HG03469 (cell line): ENCODE results near the gene LONRF3.
A peak's percentile ranks its signal among the peaks of the same experiment; 100 is the strongest.
"Not testable (repeated sequence)": the region's sequence is repeated elsewhere in the genome, so short reads cannot be mapped to it uniquely, and the experiment has no call there.

Source experiments
- ATAC-seq: cut with Tn5 transposase; IDR thresholded peaks from one replicate; pipeline ENCODE4 v1.9.1; 2021; ENCODE audit warnings: mild to moderate bottlenecking, moderate library complexity, moderate number of reproducible peaks; ENCODE audit not compliant: unreplicated experiment

The LONRF3 gene

GRCh38 chrX:118983513-118983912 lies 9.1 kb downstream of the LONRF3 start:
- ATAC-seq = no peak

GRCh38 chrX:118988911-118989310 lies 14.5 kb downstream of the LONRF3 start:
- no peak for ATAC-seq

GRCh38 chrX:118989886-118990285 lies 15.5 kb downstream of the LONRF3 start:
- no peak for ATAC-seq

DNA sequence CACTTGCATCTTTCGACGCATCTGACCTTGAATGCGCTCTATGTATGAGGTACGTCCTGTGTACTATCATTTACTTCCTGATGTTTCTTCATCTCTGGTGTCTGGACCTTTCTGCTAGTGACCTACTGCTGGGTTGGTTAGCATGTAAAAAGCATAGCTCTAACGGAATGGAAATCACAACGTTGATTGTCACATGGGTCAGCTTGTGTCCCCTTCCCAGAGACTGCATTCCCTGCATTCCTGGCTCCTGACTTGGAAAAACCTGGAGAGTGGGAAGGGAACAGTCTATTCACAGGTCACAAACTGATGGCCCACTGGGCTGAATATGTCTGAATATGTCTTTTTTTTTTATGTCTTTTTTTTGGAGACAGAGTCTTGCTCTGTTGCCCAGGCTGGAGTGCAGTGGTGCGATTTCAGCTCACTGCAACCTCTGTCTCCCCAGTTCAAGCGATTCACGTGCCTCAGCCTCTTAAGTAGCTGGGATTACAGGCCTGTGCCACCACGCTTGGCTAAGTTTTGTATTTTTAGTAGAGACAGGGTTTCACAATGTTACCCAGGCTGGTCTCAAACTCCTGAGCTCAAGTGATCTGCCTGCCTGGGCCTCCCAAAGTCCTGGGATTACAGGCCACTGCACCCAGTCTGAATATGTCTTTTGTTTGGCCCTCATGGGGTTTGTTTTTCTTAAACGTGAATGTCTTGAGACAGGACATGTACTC lies 16.3 kb downstream of the LONRF3 start:
- no peak for ATAC-seq

DNA sequence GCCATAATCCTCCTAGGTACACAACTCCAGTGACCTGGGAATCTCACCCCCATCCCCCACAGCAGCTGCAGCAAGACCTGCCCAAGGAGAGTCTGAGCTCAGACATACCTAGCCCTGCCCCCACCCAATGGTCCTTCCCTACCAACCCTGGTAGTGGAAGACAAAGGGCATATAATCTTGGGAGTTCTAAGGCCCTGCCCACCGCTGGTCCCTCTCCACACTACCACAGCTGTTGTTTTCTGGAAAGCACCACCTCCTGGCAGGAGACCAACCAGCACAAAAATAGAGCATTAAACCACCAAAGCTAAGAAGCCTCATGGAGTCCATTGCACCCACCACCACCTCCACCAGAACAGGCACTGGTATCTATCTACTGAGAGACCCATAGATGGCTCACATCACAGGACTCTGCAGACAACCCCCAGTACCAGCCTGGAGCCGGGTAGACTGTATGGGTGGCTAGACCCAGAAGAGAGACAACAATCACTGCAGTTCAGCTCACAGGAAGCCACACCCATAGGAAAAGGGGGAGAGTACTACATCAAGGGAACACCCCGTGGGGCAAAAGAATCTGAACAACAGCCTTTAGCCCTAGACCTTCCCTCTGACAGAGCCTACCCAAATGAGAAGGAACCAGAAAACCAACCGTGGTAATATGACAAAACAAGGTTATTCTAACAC lies 18.2 kb downstream of the LONRF3 start:
- not testable (repeated sequence) for ATAC-seq

GRCh38 chrX:119003462-119003861 lies 29.0 kb downstream of the LONRF3 start:
- no peak for ATAC-seq

DNA sequence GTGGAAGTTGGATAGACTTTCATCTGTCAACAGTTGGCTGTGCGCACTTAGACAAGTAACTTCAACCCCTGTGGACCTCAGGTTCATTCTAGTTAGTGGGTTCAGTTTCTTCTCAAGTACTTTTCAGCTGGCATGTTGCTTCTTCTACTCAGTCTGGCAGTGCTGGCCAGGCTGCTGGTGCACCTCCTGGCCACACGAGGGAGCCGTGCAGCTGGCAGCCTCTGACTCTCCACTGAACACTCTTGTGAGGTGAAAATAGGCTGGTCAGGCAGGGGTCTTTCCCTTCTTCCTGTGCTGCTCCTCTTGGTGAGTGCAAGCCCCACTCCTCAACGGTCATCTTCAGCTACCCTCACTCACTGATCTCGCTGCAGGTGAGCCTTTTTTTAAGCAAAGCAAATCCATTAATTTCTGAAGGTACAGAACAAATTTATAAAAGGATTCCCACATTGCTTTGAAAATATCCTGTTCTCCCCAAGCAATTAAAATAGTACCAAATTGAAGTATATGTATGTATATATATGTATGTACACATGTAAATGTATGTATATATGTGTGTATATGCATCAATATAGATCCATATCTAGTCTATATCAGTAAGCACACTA lies 30.6 kb downstream of the LONRF3 start:
- ATAC-seq = peak; percentile 54

GRCh38 chrX:119007189-119007770 lies 32.9 kb downstream of the LONRF3 start:
- no peak for ATAC-seq

- no peak for ATAC-seq
Measured at GRCh38 chrX:119008110-119008744, 33.8 kb downstream of the LONRF3 start.

- ATAC-seq = no peak
Measured at GRCh38 chrX:119009071-119009470, 34.7 kb downstream of the LONRF3 start.

DNA sequence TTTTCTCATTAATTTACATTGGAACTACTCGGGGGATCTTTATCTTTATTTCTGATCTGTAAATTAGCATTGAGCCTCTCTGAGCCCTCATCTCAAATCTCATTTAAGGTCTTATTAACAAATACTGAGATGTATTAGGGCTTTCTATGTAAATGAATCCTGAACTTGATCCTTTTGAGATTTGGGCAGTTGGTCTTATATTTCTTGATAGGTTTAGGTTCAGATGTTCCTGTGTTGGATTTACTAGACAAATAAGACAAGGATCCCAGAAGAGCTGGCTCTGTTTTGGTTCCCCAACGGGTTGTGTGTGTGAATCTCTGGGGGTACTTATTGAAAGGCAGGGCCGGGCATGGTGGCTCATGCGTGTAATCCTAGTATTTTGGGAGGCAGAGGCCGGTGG lies 36.1 kb downstream of the LONRF3 start:
- no peak for ATAC-seq

DNA sequence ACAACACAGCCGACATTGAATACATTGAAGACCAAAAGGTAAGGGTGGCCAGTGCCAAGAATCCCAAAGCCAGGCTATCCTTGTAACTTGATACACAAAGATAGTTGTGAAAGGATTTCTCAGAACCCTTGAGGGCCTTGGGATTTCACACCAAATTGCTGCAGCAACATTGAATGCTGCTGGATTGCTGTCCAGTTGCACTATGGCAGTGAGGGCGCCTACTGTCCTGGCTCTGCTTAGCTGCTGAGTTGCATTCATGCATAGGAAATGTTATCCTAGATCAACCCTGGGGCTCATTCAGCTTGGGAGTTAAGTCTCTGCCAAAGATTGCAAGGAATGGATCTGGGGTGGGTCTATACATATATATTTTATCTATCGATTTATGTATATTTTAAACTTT lies 38.7 kb downstream of the LONRF3 start:
- ATAC-seq = no peak

GRCh38 chrX:119015407-119016237 lies 41.2 kb downstream of the LONRF3 start:
- peak; percentile 82 for ATAC-seq

- ATAC-seq = no peak
Measured at GRCh38 chrX:119017077-119017476, 42.7 kb downstream of the LONRF3 start.

DNA sequence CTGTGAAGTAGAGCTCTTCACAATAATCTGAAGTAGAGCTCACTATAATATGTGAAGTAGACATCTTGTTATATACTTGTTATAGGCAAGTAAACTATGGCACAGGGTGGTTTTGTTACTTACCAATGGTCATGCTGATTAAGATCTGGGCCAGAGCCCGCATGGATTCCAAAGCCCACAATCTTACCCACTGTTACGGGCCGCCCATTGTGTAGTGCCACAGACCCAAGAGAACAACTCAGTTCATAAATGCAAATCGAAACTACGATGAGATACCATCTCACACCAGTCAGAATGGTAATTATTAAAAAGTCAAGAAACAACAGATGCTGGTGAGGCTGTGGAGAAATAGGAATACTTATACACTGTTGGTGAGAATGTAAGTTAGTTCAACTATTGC lies 51.5 kb downstream of the LONRF3 start:
- no peak for ATAC-seq

- ATAC-seq = not testable (repeated sequence)
Measured at GRCh38 chrX:119026344-119026743, 51.9 kb downstream of the LONRF3 start.

DNA sequence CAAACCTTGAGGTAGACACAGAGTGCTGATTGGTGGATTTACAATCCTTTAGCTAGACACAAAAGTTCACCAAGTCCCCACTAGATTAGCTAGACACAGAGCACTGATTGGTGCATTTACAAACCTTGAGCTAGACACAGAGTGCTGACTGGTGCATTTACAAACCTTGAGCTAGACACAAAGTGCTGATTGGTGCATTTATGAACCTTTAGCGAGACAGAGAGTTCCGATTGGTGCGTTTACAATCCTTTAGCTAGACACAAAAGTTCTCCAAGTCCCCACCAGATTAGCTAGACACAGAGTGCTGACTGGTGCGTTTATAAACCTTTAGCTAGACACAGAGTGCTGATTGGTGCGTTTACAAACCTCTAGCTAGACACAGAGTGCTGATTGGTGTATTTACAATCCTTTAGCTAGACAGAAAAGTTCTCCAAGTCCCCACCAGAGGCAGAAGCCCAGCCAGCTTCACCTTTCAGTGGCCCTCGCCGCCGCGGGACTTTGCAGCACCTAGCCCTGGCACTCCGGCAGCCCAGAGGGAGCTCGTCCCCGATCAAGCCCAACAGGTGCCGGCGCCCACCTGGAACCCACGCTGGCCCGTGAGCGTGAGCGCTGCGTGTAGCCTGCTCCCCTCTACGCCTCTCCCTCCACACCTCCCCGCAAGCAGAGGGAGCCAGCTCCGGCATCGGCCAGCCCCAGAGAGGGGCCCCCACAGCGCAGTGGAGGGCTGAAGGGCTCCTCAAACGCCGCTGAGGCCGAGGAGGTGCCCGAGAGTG lies 53.7 kb downstream of the LONRF3 start:
- not testable (repeated sequence) for ATAC-seq

DNA sequence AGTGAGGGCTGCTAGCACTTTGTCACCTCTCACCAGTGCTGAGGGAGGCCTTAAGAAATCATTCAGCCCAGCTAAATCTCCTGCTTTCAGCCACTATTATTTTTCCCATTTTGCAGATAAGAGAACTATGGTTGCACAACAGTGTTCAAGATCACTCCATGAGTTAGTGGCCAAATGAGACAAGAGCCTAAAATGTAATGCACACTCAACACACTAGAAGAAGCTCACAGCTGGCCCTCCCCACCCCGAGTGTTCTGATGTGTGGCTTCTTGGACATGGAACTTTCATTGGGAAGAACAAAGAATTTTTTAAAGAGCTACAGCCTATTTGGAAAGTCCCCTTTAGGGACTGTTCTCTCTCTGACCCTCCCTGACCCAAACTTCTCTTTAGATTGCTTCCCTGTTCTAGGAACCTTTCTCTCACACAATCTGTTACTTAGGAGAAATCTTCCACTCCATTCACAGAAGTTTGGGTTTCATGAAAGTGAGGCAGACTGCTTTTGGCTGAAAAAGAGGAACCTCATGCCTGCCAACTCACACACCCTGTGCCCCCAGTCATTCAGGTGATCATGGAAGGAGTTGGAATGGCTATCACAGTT lies 54.4 kb downstream of the LONRF3 start:
- no peak for ATAC-seq

GRCh38 chrX:119029656-119030055 lies 55.2 kb downstream of the LONRF3 start:
- not testable (repeated sequence) for ATAC-seq
